GM19043 (cell line): ENCODE data around the gene EVC.

ENCODE experiments used
- ATAC-seq: cut with Tn5 transposase; IDR thresholded peaks from one replicate; pipeline ENCODE4 v1.9.1; 2021; ENCODE audit warnings: low read depth; ENCODE audit not compliant: unreplicated experiment

Gene EVC

GRCh38 chr4:5730436-5730835 lies 19.4 kb downstream of the EVC start:
- ATAC-seq, result no peak

- no peak for ATAC-seq
Observed at GRCh38 chr4:5730993-5731990, 20.3 kb downstream of the EVC start.

- ATAC-seq, result no peak
Observed at GRCh38 chr4:5732158-5732557, 21.2 kb downstream of the EVC start.

GRCh38 chr4:5734853-5735252 lies 23.9 kb downstream of the EVC start:
- ATAC-seq, result no peak

GRCh38 chr4:5735463-5735862 lies 24.5 kb downstream of the EVC start:
- ATAC-seq, result no peak

GRCh38 chr4:5738061-5738460 lies 27.1 kb downstream of the EVC start:
- ATAC-seq, result no peak

- ATAC-seq, result no peak
Observed at GRCh38 chr4:5742388-5742787, 31.4 kb downstream of the EVC start.

GRCh38 chr4:5742968-5743367 lies 32.0 kb downstream of the EVC start:
- no peak for ATAC-seq

- ATAC-seq, result no peak
Observed at GRCh38 chr4:5746250-5746649, 35.2 kb downstream of the EVC start.

GRCh38 chr4:5746829-5747737 lies 36.1 kb downstream of the EVC start:
- ATAC-seq, result no peak

- ATAC-seq, result no peak
Observed at GRCh38 chr4:5747738-5748375, 36.9 kb downstream of the EVC start.

GRCh38 chr4:5749568-5749967 lies 38.6 kb downstream of the EVC start:
- ATAC-seq, result no peak

GRCh38 chr4:5750052-5750945 lies 39.3 kb downstream of the EVC start:
- ATAC-seq, result no peak

- no peak for ATAC-seq
Observed at GRCh38 chr4:5750946-5751665, 40.1 kb downstream of the EVC start.

GRCh38 chr4:5751666-5752375 lies 40.8 kb downstream of the EVC start:
- ATAC-seq, result no peak

GRCh38 chr4:5752376-5753184 lies 41.6 kb downstream of the EVC start:
- ATAC-seq, result no peak

GRCh38 chr4:5753366-5753765 lies 42.4 kb downstream of the EVC start:
- no peak for ATAC-seq
